GM10248 (cell line): ENCODE results near the gene STK17A.

Experiments
- CTCF ChIA-PET: fragments of 300-600 bp; sonication (Branson Sonifier 250); formaldehyde crosslinking; extraction: SDS; loops from one replicate; lab custom pipeline; 2021; ENCODE audit warnings: antibody characterized with exemption; lab: Yijun Ruan, JAX
- POLR2A ChIA-PET: fragments of 350-650 bp; sonication (Branson Sonifier 250); formaldehyde crosslinking; extraction: SDS; loops from one replicate; lab custom pipeline; 2020; ENCODE audit warnings: antibody characterized with exemption; lab: Yijun Ruan, JAX
- DNase-seq: peaks from one replicate; pipeline ENCODE4 v3.0.0; 2012; ENCODE audit errors: extremely low spot score
- CTCF ChIP-seq: IDR thresholded peaks from 2 replicates; pipeline ENCODE4 v1.5.1; 2012; ENCODE audit warnings: mild to moderate bottlenecking, low read depth; ENCODE audit errors: extremely low read depth, missing control alignments, control extremely low read depth

STK17A gene

DNA sequence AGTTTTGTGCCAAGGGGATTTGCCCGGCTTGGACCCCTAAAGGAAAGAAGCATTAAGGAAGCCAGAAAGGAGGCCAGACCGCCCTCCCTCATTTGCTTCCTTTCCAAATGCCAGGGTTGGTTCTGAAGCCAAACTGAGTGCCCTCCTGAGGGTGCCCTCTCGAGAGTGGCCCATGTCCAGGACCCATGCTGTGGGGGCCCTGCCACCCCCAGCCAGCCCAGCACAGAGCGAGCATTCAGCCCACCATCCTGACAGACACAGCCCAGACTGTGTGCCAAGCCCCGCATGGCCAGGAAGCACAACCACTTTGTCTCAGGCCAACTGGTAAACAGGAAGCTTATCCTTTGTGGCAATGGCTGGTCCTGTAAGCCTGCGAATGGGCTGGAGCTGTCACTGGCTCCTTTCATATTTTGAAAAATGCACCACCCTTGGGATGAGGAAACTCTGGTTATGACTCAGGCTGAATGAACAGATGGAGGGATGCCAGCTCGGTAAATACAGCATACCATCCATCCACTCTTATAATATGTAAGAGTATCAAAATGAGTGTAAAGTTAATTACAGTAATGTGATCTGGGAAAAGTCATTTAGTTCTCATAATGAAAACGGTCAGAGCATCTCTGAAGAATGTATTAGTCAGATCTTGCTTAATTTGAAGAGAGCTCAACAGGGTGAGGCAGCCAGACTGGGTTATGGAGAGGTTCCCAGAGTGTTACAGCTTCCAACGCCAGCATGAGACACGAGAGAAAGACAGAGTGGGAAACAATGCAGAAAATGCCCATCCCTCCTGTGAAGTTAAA is 65.0 kb downstream of the STK17A start:
- POLR2A ChIA-PET = interaction anchor here (0.7 to 2.5 kb wide), 3 partner anchors 57 to 65 kb away, joined by 3 to 9 read pairs (median 6); partner anchors contain the start of gene STK17A
- no peak for TF ChIP-seq CTCF
- peak; percentile 31 for DNase-seq
- CTCF ChIA-PET = interaction anchor here (0.9 to 10.1 kb wide), 13 partner anchors 8 to 192 kb away, joined by 3 to 93 read pairs (median 4); partner anchors contain the start of gene STK17A

GRCh38 chr7:43648473-43649406 is 65.8 kb downstream of the STK17A start:
- TF ChIP-seq CTCF = no peak
- POLR2A ChIA-PET = interaction anchor here (0.7 to 2.5 kb wide), 3 partner anchors 58 to 66 kb away, joined by 3 to 9 read pairs (median 6); partner anchors contain the start of gene STK17A
- DNase-seq = peak; percentile 80
- CTCF ChIA-PET = interaction anchor here (0.9 to 10.1 kb wide), 15 partner anchors 8 to 191 kb away, joined by 3 to 93 read pairs (median 4); partner anchors contain the start of gene STK17A

DNA sequence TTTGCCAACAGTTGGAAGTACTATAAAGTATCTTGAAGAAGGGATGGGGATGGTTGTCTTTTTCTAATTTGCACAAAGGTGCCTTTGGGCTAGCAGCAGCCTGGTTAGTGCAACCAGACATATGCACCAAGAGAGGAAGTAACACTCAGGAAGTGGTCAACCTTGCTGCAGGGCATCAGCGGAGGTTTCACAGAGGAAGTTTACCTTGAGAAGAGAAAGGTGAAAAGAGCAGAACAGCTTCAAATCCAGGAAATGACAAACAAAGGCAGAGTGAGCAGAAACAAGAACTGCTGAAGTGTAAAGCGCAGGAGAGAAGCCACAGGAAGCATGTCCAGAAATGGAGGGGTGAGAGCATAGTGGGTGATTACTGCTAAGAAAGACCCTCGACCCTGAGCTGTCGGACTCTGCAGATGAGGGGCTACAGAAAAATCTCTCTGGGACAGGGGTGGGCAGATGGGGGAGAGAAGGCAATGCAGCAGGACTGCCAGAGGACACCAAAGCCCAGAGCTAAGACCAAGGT is 66.9 kb downstream of the STK17A start:
- POLR2A ChIA-PET = interaction anchor here (0.7 to 2.5 kb wide), 5 partner anchors 19 to 67 kb away, joined by 3 to 9 read pairs (median 6); partner anchors contain the start of gene STK17A
- TF ChIP-seq CTCF = no peak
- CTCF ChIA-PET = interaction anchor here (0.7 to 10.1 kb wide), 10 partner anchors 10 to 189 kb away, joined by 3 to 93 read pairs (median 4); partner anchors contain the start of genes COA1 and STK17A
- peak; percentile 74 for DNase-seq

GRCh38 chr7:43650457-43651052 is 67.6 kb downstream of the STK17A start:
- ChIA-PET POLR2A (interaction anchor here (0.7 to 1.1 kb wide), 3 partner anchors 18 to 68 kb away, joined by 3 to 7 read pairs (median 6); partner anchors contain the start of gene STK17A), CTCF (interaction anchor here (0.7 to 10.1 kb wide), 8 partner anchors 12 to 189 kb away, joined by 4 to 93 read pairs (median 5); partner anchors contain the start of genes COA1 and STK17A)
- DNase-seq = no peak
- TF ChIP-seq CTCF = no peak

- TF ChIP-seq CTCF = peak; percentile 5
- CTCF ChIA-PET = interaction anchor here (1.0 to 10.1 kb wide), 6 partner anchors 18 to 69 kb away, joined by 3 to 93 read pairs (median 4); partner anchors contain the start of gene STK17A
- POLR2A ChIA-PET = interaction anchor here (1.0 to 1.1 kb wide), 2 partner anchors 65 to 70 kb away, joined by 3 to 5 read pairs; partner anchors contain the start of gene STK17A
- no peak for DNase-seq
These were observed 69.5 kb downstream of the STK17A start for GRCh38 chr7:43652364-43652763.
